ENCODE results near the gene ITPRID1. TPM values are rescaled to one million over a fixed set of nuclear protein-coding genes. Genes with fewer than 3 reads are reported as not detected.
"Not testable (repeated sequence)": the region's sequence is repeated elsewhere in the genome, so short reads cannot be mapped to it uniquely, and the experiment has no call there.

Gene ITPRID1
- total RNA-seq, 1 donor from 2014 or later, result not detected

DNA sequence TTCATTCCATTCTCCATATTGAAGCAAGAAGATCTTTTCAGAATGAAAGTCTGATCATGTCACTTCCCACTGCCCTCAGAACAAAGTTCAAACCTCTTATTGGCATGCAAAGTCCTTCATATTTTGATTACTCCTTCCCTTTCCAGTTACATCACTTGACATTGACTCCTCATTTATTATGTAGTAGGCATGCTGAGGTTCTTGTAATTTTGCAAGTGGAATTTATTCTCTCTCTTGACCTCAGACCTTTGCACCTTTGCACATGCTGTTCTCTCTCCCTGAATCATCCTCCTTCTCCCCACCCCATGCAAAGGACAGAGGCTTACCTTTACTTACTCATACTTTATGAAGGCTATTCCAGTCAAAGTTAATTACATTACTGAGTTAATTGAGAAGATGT is 13.0 kb downstream of the ITPRID1 start:
- intact Hi-C loops (cut with micrococcal nuclease), result no loop called here
- ATAC-seq (ENCODE audit: low read depth) (no peak), DNase-seq (no peak)
- Mint-ChIP-seq H3K9me3 (no peaks in the 10 kb centered on the region), H3K27me3 (no peaks in the 10 kb centered on the region), H3K36me3 (ENCODE audit: low read depth) (no peaks in the 10 kb centered on the region), H3K4me3 (no peak overlapping the region), H3K27ac (no peak overlapping the region), H3K4me1 (no peaks in the 10 kb centered on the region)
- ChIA-PET POLR2A (no interaction called here), CTCF (no interaction called here)
- TF ChIP-seq, protein P1, sequence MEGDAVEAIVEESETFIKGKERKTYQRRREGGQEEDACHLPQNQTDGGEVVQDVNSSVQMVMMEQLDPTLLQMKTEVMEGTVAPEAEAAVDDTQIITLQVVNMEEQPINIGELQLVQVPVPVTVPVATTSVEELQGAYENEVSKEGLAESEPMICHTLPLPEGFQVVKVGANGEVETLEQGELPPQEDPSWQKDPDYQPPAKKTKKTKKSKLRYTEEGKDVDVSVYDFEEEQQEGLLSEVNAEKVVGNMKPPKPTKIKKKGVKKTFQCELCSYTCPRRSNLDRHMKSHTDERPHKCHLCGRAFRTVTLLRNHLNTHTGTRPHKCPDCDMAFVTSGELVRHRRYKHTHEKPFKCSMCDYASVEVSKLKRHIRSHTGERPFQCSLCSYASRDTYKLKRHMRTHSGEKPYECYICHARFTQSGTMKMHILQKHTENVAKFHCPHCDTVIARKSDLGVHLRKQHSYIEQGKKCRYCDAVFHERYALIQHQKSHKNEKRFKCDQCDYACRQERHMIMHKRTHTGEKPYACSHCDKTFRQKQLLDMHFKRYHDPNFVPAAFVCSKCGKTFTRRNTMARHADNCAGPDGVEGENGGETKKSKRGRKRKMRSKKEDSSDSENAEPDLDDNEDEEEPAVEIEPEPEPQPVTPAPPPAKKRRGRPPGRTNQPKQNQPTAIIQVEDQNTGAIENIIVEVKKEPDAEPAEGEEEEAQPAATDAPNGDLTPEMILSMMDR (IDR thresholded peaks at IDR 0.05), result no peak

DNA sequence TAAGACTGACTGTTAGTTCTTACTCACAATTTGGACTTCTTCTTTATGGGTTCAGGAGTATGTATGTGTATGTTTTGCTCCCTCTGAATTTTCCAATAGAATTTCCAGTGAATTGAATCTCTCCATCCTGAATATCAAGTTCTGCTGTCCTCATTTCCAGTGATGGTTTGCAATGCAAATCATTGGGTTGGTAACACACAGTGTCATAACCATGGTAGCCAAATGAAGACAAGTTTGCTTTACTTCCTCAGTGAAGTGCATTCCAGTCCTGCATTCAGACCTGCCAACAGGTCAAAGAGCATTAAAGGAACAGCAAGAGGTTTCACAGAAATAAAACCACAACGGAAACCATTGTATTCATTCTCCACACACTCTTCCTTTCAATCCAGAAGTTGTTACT is 15.2 kb downstream of the ITPRID1 start:
- H3K27me3 Mint-ChIP-seq, result no peaks in the 10 kb centered on the region
- POLR2A ChIA-PET, result no interaction called here
- no peak for ATAC-seq (ENCODE audit: low read depth)
- H3K9me3 Mint-ChIP-seq, result no peaks in the 10 kb centered on the region
- TF ChIP-seq, protein P1 (IDR thresholded peaks at IDR 0.05), result no peak
- H3K36me3 Mint-ChIP-seq (ENCODE audit: low read depth), result no peaks in the 10 kb centered on the region
- H3K4me3 Mint-ChIP-seq, result no peak overlapping the region
- CTCF ChIA-PET, result no interaction called here
- DNase-seq, result no peak
- H3K4me1 Mint-ChIP-seq, result no peaks in the 10 kb centered on the region
- intact Hi-C loops (cut with micrococcal nuclease), result no loop called here
- H3K27ac Mint-ChIP-seq, result no peak overlapping the region

DNA sequence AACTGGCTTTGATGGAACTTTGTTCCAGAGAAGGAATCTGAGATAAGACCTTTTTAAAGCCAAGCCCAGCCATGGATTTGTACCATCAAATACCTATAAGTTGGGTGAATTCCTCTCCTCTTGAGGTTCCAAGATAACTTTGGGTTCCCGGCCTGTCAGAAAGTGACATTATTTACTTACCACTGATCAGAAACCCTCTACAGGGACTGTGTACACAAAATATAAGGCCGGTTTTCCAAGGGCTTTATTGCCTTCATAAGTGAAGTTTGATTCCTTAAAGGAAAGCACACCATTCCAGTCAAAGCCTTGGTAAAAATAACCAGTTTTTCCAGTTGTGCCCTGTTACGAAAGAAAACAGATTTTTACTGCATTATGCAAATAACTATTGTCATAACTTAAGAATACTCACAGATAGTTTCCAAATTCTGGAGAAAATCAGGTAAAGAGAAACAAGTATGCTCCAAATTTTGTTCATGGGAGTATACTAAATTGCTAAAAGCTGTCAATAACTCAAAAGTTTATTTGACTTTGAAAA is 26.8 kb downstream of the ITPRID1 start:
- intact Hi-C loops (cut with micrococcal nuclease); H3K27ac Mint-ChIP-seq; H3K4me3 Mint-ChIP-seq; POLR2A ChIA-PET; ATAC-seq (ENCODE audit: low read depth); DNase-seq; CTCF ChIA-PET; H3K36me3 Mint-ChIP-seq (ENCODE audit: low read depth); H3K9me3 Mint-ChIP-seq; H3K4me1 Mint-ChIP-seq; H3K27me3 Mint-ChIP-seq: not testable (repeated sequence)

DNA sequence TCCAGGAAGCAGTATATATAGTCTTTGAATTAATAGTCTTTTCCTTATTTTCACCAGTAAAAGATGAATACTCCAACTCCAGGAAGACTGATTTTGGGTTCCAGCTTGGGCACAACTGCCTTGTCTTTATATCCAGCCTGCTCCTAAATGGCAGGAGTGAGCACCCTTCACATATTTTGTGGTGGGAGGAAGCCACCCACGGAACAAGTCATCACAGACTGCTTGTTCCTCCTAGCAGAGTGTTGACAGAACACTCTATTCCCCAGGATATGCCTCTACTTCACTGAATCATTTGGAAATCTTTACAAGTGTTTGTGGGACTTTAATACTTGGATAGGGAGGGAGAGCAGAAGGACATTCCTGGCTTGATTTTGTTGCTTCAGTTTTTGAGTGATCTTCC is 31.7 kb downstream of the ITPRID1 start:
- H3K27me3 Mint-ChIP-seq, result no peaks in the 10 kb centered on the region
- no peak overlapping the region for H3K27ac Mint-ChIP-seq
- DNase-seq, result no peak
- intact Hi-C loops (cut with micrococcal nuclease), result no loop called here
- H3K36me3 Mint-ChIP-seq (ENCODE audit: low read depth), result no peaks in the 10 kb centered on the region
- no peak overlapping the region for H3K4me3 Mint-ChIP-seq
- no peaks in the 10 kb centered on the region for H3K4me1 Mint-ChIP-seq
- TF ChIP-seq, protein P1 (IDR thresholded peaks at IDR 0.05), result no peak
- CTCF ChIA-PET, result no interaction called here
- no peaks in the 10 kb centered on the region for H3K9me3 Mint-ChIP-seq
- no peak for ATAC-seq (ENCODE audit: low read depth)
- POLR2A ChIA-PET, result no interaction called here

DNA sequence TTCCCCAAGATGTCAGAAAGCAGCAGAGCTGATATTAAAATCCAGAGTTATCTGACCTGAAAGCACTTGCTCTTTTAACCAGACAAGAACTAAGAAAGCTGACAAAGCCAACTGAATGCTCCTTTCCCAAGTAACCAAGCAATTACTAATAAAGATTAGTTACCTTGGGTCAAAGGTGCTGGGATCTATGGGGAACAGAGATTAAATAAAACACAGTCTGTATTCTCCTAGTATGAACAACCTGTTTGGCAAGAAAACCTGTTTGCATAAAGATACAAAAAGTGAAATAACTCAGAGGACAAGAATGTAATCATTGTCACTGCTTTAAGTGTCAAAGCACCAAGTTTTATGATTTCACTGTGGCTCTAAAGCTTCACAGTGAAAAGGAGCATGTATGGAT is 35.7 kb downstream of the ITPRID1 start:
- Mint-ChIP-seq H3K4me1 (no peaks in the 10 kb centered on the region), H3K9me3 (no peaks in the 10 kb centered on the region), H3K36me3 (ENCODE audit: low read depth) (no peaks in the 10 kb centered on the region), H3K27ac (no peak overlapping the region), H3K4me3 (no peak overlapping the region), H3K27me3 (no peaks in the 10 kb centered on the region)
- no peak for DNase-seq
- ATAC-seq (ENCODE audit: low read depth), result no peak
- ChIA-PET POLR2A (no interaction called here), CTCF (no interaction called here)
- TF ChIP-seq, protein P1 (IDR thresholded peaks at IDR 0.05), result no peak
- intact Hi-C loops (cut with micrococcal nuclease), result no loop called here

DNA sequence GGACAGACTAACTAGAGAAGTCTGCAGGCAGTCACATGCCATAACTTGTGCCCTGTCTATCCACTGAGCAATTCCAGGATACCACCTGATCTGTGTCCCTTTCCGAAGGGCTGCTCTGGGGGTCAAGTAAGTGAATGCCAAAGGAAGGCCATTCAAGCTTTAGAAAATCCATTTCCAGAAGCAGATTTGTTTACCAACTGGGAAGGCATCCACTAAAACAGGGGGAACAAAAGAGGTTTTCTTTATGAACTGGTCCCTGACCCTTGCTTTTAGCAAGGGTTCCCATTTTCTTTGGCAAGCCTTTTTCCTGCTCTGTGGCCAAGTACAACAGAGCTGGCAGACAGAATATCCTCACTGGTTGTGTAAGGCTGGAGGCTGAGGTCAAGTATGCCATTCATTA is 36.5 kb downstream of the ITPRID1 start:
- POLR2A ChIA-PET, result no interaction called here
- Mint-ChIP-seq H3K4me3 (no peak overlapping the region), H3K27ac (no peak overlapping the region), H3K4me1 (no peaks in the 10 kb centered on the region), H3K9me3 (no peaks in the 10 kb centered on the region), H3K36me3 (ENCODE audit: low read depth) (no peaks in the 10 kb centered on the region), H3K27me3 (no peaks in the 10 kb centered on the region)
- intact Hi-C loops (cut with micrococcal nuclease), result no loop called here
- DNase-seq, result no peak
- TF ChIP-seq, protein P1 (IDR thresholded peaks at IDR 0.05), result no peak
- ATAC-seq (ENCODE audit: low read depth), result no peak
- CTCF ChIA-PET, result no interaction called here
